ENCODE data around the gene PITPNC1. TPM values are rescaled to one million over a fixed set of nuclear protein-coding genes. Genes with fewer than 3 reads are reported as not detected.
"Not testable (repeated sequence)": the region's sequence is repeated elsewhere in the genome, so short reads cannot be mapped to it uniquely, and the experiment has no call there.

Gene PITPNC1
- total RNA-seq, 2 experiments from 2014 or later: 40.8 to 42.3 TPM

DNA sequence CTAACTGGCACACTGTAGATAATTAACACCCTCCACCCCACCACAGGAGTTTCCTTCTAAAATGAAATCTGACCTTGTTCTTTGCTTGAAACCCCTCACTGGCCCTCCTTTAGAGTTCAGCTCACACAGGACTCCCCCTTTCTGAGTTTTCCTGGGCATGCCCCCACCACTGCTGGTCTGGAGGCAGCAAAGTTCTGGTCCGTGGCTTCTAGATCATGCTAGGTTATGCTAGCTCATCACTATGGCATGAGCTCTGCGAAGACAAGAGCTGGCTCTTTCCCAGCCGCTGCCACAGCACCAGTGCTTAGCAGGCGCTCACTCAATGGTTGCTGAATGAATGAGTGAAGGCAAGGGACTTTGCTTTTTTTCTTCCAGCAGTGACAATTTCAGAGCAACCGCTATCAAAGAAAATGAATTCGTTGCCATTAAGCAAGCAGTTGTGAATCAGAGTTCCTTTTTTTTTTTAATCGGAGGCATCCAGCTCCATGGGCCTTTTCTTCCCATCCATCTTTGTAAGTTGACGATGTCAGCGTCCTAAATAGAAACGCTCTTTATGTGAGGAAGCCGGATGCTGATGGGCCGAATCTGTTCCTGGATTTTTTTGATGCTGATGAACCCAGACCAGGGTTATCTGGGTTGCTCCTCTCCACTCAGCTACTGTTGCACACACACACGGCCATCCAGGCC is 259.9 kb downstream of the PITPNC1 start:
- POLR2A ChIA-PET: no interaction called here
- CTCF ChIA-PET: no interaction called here

DNA sequence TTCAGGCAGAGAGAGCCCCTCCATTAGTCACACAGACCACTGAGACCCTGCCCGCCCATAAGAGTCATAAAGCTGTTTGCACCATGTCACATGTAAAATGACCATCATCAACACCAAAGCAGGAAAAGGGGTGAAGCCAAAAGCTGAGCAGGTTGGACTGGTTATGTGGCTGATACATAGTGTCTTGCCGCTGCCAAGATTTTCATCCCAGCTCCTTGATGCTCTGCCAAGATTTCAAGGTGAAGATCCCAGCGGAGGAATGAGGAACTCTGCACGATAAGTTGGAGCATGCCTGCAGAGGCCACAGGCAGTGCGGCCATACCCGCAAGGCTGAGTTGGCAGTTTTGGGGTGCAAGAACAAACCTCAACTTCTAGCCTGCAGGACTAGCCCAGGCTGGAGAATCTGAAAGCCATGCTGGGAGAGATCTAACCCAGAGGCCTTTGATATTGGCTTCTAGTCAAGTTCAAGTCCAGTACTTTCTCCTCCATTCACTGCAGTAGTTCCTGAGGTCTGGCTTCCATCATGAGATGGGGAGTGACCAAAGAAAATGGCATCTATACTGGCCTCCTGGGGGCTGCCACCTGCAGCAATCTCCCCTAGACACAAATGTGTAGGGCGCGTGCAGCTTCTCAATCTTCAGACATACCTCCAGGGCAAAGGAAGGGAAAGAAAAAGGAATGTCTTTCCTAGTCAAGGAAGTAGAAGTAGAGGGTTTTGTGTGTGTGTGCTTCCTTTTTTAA is 261.0 kb downstream of the PITPNC1 start:
- ChIA-PET POLR2A (no interaction called here), CTCF (interaction anchor here (1.2 kb wide), 1 partner anchor 12 kb away, joined by 3 read pairs; no protein-coding TSS in a partner anchor)

GRCh38 chr17:67638871-67639270 is 261.8 kb downstream of the PITPNC1 start:
- POLR2A ChIA-PET: no interaction called here
- CTCF ChIA-PET: interaction anchor here (1.2 kb wide), 1 partner anchor 11 kb away, joined by 3 read pairs; no protein-coding TSS in a partner anchor

- CTCF ChIA-PET: interaction anchor here (1.2 kb wide), 1 partner anchor 10 kb away, joined by 3 read pairs; no protein-coding TSS in a partner anchor
- POLR2A ChIA-PET: interaction anchor here (0.5 kb wide), 1 partner anchor 662 kb away, joined by 5 read pairs; no protein-coding TSS in a partner anchor
Observed at GRCh38 chr17:67639555-67639954, 262.5 kb downstream of the PITPNC1 start.

- ChIA-PET CTCF (no interaction called here), POLR2A (interaction anchor here (0.5 kb wide), 1 partner anchor 661 kb away, joined by 5 read pairs; no protein-coding TSS in a partner anchor)
Observed at GRCh38 chr17:67639979-67640378, 262.9 kb downstream of the PITPNC1 start.

GRCh38 chr17:67642488-67642887 is 265.4 kb downstream of the PITPNC1 start:
- CTCF ChIA-PET: no interaction called here

GRCh38 chr17:67644061-67644460 is 267.0 kb downstream of the PITPNC1 start:
- POLR2A ChIA-PET: no interaction called here
- CTCF ChIA-PET: no interaction called here

More at GRCh38 chr17:67642488-67642887, 265.4 kb downstream of the PITPNC1 start:
- POLR2A ChIA-PET: no interaction called here

- CTCF ChIA-PET: interaction anchor here (0.6 kb wide), 1 partner anchor 36 kb away, joined by 3 read pairs; no protein-coding TSS in a partner anchor
- POLR2A ChIA-PET: not testable (repeated sequence)
Observed at GRCh38 chr17:67645195-67645594, 268.1 kb downstream of the PITPNC1 start.

- POLR2A ChIA-PET: no interaction called here
- CTCF ChIA-PET: no interaction called here
Observed at GRCh38 chr17:67646472-67646871, 269.4 kb downstream of the PITPNC1 start.

- ChIA-PET CTCF (interaction anchor here (0.8 to 1.5 kb wide), 3 partner anchors 88 to 149 kb away, joined by 3 read pairs; no protein-coding TSS in a partner anchor), POLR2A (interaction anchor here (0.6 kb wide), 2 partner anchors 11 to 277 kb away, joined by 3 to 5 read pairs; no protein-coding TSS in a partner anchor)
Observed at GRCh38 chr17:67647482-67647881, 270.4 kb downstream of the PITPNC1 start.

GRCh38 chr17:67648032-67648905 is 271.2 kb downstream of the PITPNC1 start:
- ChIA-PET CTCF (interaction anchor here (1.3 to 1.5 kb wide), 4 partner anchors 89 to 273 kb away, joined by 3 read pairs; no protein-coding TSS in a partner anchor), POLR2A (no interaction called here)

DNA sequence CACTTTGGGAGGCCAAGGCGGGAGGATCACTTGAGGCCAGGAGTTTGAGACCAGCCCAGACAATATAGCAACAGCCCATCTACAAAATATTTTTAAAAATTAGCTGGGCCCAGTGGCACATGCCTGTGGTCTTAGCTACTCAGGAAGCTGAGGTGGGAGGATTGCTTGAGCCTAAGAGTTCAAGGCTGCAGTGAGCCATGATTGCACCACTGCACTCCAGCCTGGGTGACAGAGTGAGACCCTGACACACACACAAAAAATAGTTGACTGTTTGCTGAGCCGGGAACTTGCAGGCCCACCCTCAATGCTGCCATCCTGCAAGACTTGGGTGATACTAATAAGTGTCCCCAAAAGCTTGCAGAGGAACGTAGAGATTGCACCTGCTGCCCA is 271.8 kb downstream of the PITPNC1 start:
- POLR2A ChIA-PET: not testable (repeated sequence)
- CTCF ChIA-PET: interaction anchor here (1.3 kb wide), 3 partner anchors 89 to 274 kb away, joined by 3 read pairs; no protein-coding TSS in a partner anchor

GRCh38 chr17:67649891-67650290 is 272.8 kb downstream of the PITPNC1 start:
- ChIA-PET CTCF (interaction anchor here (0.5 to 1.3 kb wide), 3 partner anchors 11 to 598 kb away, joined by 3 to 4 read pairs (median 3); no protein-coding TSS in a partner anchor), POLR2A (interaction anchor here (0.7 kb wide), 1 partner anchor 15 kb away, joined by 7 read pairs; no protein-coding TSS in a partner anchor)

GRCh38 chr17:67651218-67651579 is 274.1 kb downstream of the PITPNC1 start:
- ChIA-PET CTCF (interaction anchor here (1.0 to 1.1 kb wide), 2 partner anchors 8 to 261 kb away, joined by 3 read pairs; no protein-coding TSS in a partner anchor), POLR2A (interaction anchor here (0.6 kb wide), 1 partner anchor 249 kb away, joined by 4 read pairs; no protein-coding TSS in a partner anchor)

DNA sequence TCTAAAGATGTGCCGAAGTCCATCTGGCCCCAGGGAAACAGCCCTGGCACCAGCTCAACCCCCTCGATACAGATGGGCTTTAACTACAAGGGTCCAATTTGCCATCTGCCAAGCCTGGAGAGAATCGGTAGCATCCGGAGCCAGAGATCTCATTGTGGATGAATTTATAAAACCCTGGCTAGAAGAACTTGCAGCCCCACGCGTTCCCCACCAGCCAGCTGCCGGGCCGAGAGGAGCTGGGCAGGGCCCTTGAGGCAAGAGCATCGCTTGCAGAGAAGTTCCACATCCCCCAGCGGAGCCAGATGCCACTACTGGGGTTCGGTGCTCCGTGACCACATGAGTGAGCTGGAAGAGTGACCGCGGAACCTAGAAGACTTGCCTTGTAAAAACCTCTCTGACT is 275.4 kb downstream of the PITPNC1 start:
- POLR2A ChIA-PET: no interaction called here
- CTCF ChIA-PET: no interaction called here

DNA sequence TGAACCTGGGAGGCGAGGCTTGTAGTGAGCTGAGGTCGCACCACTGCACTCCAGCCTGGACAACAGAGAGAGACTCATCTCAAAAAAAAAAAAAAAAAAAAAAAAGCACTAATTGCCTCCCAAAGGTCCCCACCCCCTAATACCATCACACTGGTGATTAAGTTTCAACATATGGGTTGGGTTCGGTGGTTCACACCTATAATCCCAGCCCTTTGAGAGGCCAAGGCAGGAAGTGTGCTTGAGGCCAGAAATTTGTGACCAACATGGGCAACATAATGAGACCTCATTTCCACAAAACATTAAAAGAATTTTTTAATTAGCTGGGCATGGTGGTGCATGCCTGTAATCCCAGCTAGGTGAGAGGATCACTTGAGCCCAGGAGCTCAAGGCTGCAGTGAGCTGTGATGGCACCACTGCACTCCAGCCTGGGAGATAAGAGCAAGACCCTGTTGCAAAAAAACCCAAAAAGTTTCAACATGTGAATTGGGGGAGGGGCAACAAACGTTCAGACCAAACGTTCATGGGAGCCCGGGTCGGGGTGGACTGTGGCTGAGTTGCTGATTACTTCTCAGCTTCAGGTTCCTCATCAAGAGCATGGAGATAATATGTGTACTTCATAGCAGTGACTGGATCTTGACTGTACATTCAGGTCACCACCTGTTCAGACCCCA is 278.5 kb downstream of the PITPNC1 start:
- POLR2A ChIA-PET: no interaction called here
- CTCF ChIA-PET: interaction anchor here (0.7 to 1.1 kb wide), 3 partner anchors 180 to 307 kb away, joined by 3 to 5 read pairs (median 3); no protein-coding TSS in a partner anchor

DNA sequence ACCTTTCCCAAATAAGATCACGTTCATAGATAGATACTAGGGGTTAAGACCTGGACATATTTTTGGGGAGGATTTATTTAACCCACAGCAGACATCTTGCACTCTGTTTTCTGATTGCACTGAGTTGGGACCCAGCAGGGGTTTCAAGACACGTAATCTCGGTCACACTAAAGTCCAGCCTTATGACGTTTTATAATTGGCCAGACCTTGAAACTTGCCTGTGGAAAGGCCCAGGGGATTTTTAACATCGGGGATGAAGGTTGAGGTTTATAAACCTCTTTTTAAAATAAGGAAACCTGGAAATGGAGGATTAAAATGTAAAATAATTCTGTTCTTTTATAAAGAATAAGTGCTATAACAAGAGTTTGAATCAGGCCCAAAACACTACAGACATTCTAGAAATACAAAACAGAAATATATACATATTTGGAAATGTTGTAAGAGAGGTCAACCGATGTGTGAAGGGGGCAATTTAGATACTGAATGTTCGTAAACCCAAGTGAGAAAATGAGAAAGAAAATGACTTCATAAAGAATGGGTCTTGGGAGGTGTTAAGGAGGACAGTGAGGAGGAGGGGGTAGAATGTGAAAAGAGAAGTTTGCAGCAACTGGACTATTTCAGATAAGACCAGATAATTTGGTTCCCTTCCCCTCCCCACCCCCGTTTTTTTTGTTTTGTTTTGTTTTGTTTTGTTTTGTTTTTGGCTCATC is 279.6 kb downstream of the PITPNC1 start:
- POLR2A ChIA-PET: interaction anchor here (0.5 kb wide), 1 partner anchor 70 kb away, joined by 3 read pairs; no protein-coding TSS in a partner anchor
- CTCF ChIA-PET: no interaction called here

DNA sequence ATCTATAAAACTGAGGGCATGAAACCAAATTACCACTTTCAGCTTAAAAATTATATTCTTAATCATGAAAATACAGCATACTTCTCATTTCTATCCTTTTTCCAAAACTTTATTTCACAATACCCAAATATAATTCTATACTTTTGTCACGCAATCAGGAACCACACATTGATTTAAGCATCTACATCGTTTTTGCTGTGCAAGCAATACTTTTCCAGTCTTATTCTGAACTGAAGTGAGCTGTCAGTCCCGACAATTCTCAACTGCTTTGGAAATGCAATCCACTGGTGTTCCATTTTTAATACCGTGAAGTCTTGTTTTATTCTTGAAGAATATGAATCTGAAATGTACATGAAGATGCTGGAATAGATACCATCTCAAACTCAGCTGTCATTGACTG is 280.5 kb downstream of the PITPNC1 start:
- ChIA-PET CTCF (interaction anchor here (1.7 kb wide), 1 partner anchor 282 kb away, joined by 4 read pairs; no protein-coding TSS in a partner anchor), POLR2A (no interaction called here)

Data from activated CD8-positive, alpha-beta memory T cell treated with anti-CD3 and anti-CD28 coated beads for 36 hours (primary cell).